GM12878 (cell line): ENCODE data around the gene ATXN1. TPM values are rescaled to one million over a fixed set of nuclear protein-coding genes. Genes with fewer than 3 reads are reported as not detected.

Experiments used
- ATF2 ChIP-seq: IDR thresholded peaks from 2 replicates; pipeline ENCODE4 v1.6.1; 2012; ENCODE audit warnings: low read length, inconsistent platforms
- BHLHE40 ChIP-seq, 2 experiments: fragments of 450-650 bp in 1 of 2; IDR thresholded peaks; 2 replicates each; pipeline ENCODE4 v1.6.1; 2011 to 2017; ENCODE audit warnings: low read depth in 2 of 2, borderline replicate concordance in 1 of 2, improper control_type of control experiment in 1 of 2, low read length in 1 of 2, mild to moderate bottlenecking in 1 of 2
- CREB1 ChIP-seq: IDR thresholded peaks from 2 replicates; pipeline ENCODE4 v1.6.1; 2012; ENCODE audit warnings: low read depth, mild to moderate bottlenecking, inconsistent platforms
- ELK1 ChIP-seq: IDR thresholded peaks from 2 replicates; pipeline ENCODE4 v1.6.1; 2012; ENCODE audit warnings: low read depth, low read length, improper control_type of control experiment
- EP300 ChIP-seq, 2 experiments: fragments of 150-350 bp in 1 of 2; IDR thresholded peaks; 2 replicates each; pipeline ENCODE4 v1.6.1; 2011 to 2012; ENCODE audit warnings: low read depth in 2 of 2, low read length in 2 of 2, borderline replicate concordance in 1 of 2, improper control_type of control experiment in 1 of 2, inconsistent platforms in 1 of 2; ENCODE audit not compliant: control insufficient read depth in 1 of 2
- MLLT1 ChIP-seq: fragments of 450-650 bp; IDR thresholded peaks from 2 replicates; pipeline ENCODE4 v1.6.1; 2016; ENCODE audit warnings: mild to moderate bottlenecking
- MTA3 ChIP-seq: IDR thresholded peaks from 2 replicates; pipeline ENCODE4 v1.6.1; 2012; ENCODE audit warnings: low read length, inconsistent platforms, borderline replicate concordance
- NFIC ChIP-seq: IDR thresholded peaks from 2 replicates; pipeline ENCODE4 v1.6.1; 2012; ENCODE audit warnings: low read depth, mild to moderate bottlenecking, inconsistent platforms, low read length, moderate library complexity
- POLR2A ChIP-seq: IDR thresholded peaks from 2 replicates; pipeline ENCODE4 v1.6.1; 2011; ENCODE audit warnings: low read depth, mild to moderate bottlenecking, low read length
- RAD51 ChIP-seq: fragments of 450-650 bp; IDR thresholded peaks from 2 replicates; pipeline ENCODE4 v1.6.1; 2016; ENCODE audit warnings: moderate library complexity, mild to moderate bottlenecking, inconsistent platforms
- RCOR1 ChIP-seq: conservative IDR thresholded peaks from 2 replicates; pipeline ENCODE4 v1.6.1; 2012; ENCODE audit warnings: low read depth, low read length, improper control_type of control experiment
- RELB ChIP-seq: fragments of 450-650 bp; IDR thresholded peaks from 2 replicates; pipeline ENCODE4 v1.6.1; 2017; ENCODE audit warnings: low read depth, mild to moderate bottlenecking, moderate library complexity
- SKIL ChIP-seq: fragments of 450-650 bp; IDR thresholded peaks from 2 replicates; pipeline ENCODE4 v1.6.1; 2017; ENCODE audit warnings: mild to moderate bottlenecking, low read depth, inconsistent platforms; ENCODE audit not compliant: poor library complexity, severe bottlenecking
- SUPT20H ChIP-seq: IDR thresholded peaks from 2 replicates; pipeline ENCODE4 v1.6.1; 2011; ENCODE audit warnings: low read depth, mild to moderate bottlenecking, low read length, moderate library complexity, borderline replicate concordance; ENCODE audit not compliant: control insufficient read depth
- SUZ12 ChIP-seq: fragments of 200-600 bp; sonication (generic); IDR thresholded peaks from one replicate; pipeline ENCODE4 v1.6.1; 2018; ENCODE audit warnings: antibody characterized with exemption, mild to moderate bottlenecking; ENCODE audit not compliant: unreplicated experiment
- TCF12 ChIP-seq: IDR thresholded peaks from 2 replicates; pipeline ENCODE4 v1.6.1; 2011; ENCODE audit warnings: low read depth, mild to moderate bottlenecking, low read length
- ZBTB33 ChIP-seq: fragments of 450-650 bp; IDR thresholded peaks from 2 replicates; pipeline ENCODE4 v1.6.1; 2017; ENCODE audit warnings: mild to moderate bottlenecking
- polyA plus RNA-seq, 11 experiments: library from polyadenylated mRNA; depleted of rRNA in 4 of 11; unstranded in 6 of 11; stranded (reverse) in 5 of 11; fragments of >200 nt; fragmentation: Nextera tagmentation in 4 of 11; fragmentation: Illumina TruSeq in 1 of 11; extraction: Ambion mirVana in 4 of 11; extraction: Trizol in 1 of 11; gene quantifications; 1 replicate in 1 of 11; 2 replicates in 10 of 11; pipeline versions ENCODE4 v1.2.1 to v1.2.3, GENCODE V29; 2011 to 2016; ENCODE audit warnings: inconsistent platforms in 2 of 11, missing spikeins in 2 of 11, low read depth in 1 of 11
- total RNA-seq, 4 experiments: library from RNA; depleted of rRNA in 3 of 4; stranded (reverse); fragments of >200 nt in 3 of 4; fragmentation: Illumina TruSeq in 1 of 4; extraction: Trizol in 1 of 4; gene quantifications; 2 replicates each; pipeline versions ENCODE4 v1.2.1 to v1.2.3, GENCODE V29; 2013 to 2021

ATXN1 gene
- total and polyA plus RNA-seq, 10 of the 15 experiments (the other 5 are each of a cell fraction or from before 2014, with no cell fraction given), result 12.2 to 51.2 (median 20.5) TPM

- TF ChIP-seq ATF2 (0 out of 2 replicates have a peak, but pooled peaks have one; percentile 36), NFIC (peak; percentile 57; the same call in 1 of the 2 replicates), SUPT20H (no peak), RCOR1 (no peak), RELB (peak; percentile 44; the same call in 1 of the 2 replicates), ZBTB33 (no peak), EP300 (IDR thresholded peaks at IDR 0.05; ENCODE audit: borderline replicate concordance in 1 of 2, control insufficient read depth in 1 of 2, low read depth in 2 of 2, low read length in 2 of 2) (peak in 1 of 2 experiments; percentile 48; a peak in 1 of 4 replicates), RAD51 (no peak; the same call in 1 of the 2 replicates), SUZ12 (no peak), BHLHE40 (IDR thresholded peaks at IDR 0.05; ENCODE audit: borderline replicate concordance in 1 of 2, low read depth in 2 of 2, low read length in 1 of 2) (peak; percentile 57 to 61; a peak in 2 of 4 replicates), CREB1 (0 out of 2 replicates have a peak, but pooled peaks have one; percentile 16), POLR2A (no peak), TCF12 (no peak), SKIL (no peak), MLLT1 (no peak), MTA3 (no peak), ELK1 (no peak)
These were observed 19.9 kb downstream of the ATXN1 start (continued) for GRCh38 chr6:16741112-16742016.
